ENCODE measurements around the gene TERC.

DNA sequence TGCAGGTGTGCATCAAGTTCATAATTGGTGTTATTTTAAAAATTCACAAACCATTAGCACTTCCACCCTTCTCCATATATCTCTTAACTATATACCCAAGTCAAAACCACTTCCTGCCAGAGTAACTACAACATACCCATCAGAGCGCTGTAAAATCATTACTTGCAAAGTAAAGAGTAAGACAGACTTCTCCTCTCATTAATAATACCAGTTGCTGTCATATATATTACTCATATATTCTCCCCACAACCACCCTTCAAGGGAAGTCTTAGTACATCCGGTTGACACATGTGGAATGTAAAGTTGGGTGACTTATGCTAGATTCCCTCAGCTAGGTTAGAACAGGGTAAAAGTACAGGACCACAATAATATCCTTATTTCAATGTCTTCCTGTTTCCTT lies 5.6 kb downstream of the TERC start:
- TF ChIP-seq, protein P1, sequence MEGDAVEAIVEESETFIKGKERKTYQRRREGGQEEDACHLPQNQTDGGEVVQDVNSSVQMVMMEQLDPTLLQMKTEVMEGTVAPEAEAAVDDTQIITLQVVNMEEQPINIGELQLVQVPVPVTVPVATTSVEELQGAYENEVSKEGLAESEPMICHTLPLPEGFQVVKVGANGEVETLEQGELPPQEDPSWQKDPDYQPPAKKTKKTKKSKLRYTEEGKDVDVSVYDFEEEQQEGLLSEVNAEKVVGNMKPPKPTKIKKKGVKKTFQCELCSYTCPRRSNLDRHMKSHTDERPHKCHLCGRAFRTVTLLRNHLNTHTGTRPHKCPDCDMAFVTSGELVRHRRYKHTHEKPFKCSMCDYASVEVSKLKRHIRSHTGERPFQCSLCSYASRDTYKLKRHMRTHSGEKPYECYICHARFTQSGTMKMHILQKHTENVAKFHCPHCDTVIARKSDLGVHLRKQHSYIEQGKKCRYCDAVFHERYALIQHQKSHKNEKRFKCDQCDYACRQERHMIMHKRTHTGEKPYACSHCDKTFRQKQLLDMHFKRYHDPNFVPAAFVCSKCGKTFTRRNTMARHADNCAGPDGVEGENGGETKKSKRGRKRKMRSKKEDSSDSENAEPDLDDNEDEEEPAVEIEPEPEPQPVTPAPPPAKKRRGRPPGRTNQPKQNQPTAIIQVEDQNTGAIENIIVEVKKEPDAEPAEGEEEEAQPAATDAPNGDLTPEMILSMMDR (IDR thresholded peaks at IDR 0.05): no peak
- no peak for TF ChIP-seq ZFX (IDR thresholded peaks at IDR 0.05; ENCODE audit: borderline replicate concordance)

All from 22Rv1 (cell line).